NT2/D1 (cell line): ENCODE results near the gene GNAO1.

Experiments
- DNase-seq: peaks from one replicate; pipeline ENCODE4 v3.0.0-alpha.2; 2011; ENCODE audit warnings: low read depth, low spot score
- H3K27me3 ChIP-seq: 2 replicates; pipeline ENCODE4 v1.6.0; 2011; ENCODE audit warnings: mild to moderate bottlenecking; ENCODE audit not compliant: insufficient read length, insufficient read depth
- H3K36me3 ChIP-seq: 2 replicates; pipeline ENCODE4 v1.6.1; 2011; ENCODE audit warnings: mild to moderate bottlenecking, low read length, mixed read lengths; ENCODE audit not compliant: insufficient read depth, insufficient read length
- H3K4me1 ChIP-seq: 2 replicates; pipeline ENCODE4 v1.5.1; 2011; ENCODE audit not compliant: insufficient read depth, insufficient read length
- H3K4me3 ChIP-seq: 2 replicates; pipeline ENCODE4 v1.5.1; 2011; ENCODE audit warnings: low read depth; ENCODE audit not compliant: insufficient read length
- H3K9ac ChIP-seq: 2 replicates; pipeline ENCODE4 v1.6.0; 2011; ENCODE audit warnings: low read depth; ENCODE audit not compliant: insufficient read length
- H3K9me3 ChIP-seq: 2 replicates; pipeline ENCODE4 v1.5.1; 2011; ENCODE audit warnings: mild to moderate bottlenecking, low read length; ENCODE audit not compliant: insufficient read depth
- SUZ12 ChIP-seq: IDR thresholded peaks from 2 replicates; pipeline ENCODE4 v1.6.1; 2011; ENCODE audit not compliant: insufficient read length, insufficient read depth; ENCODE audit errors: extremely low read depth
- YY1 ChIP-seq: IDR thresholded peaks from 2 replicates; pipeline ENCODE4 v1.6.1; 2011; ENCODE audit not compliant: insufficient read length, insufficient read depth
- ZNF274 ChIP-seq: IDR thresholded peaks from 2 replicates; pipeline ENCODE4 v1.6.1; 2011; ENCODE audit warnings: mild to moderate bottlenecking, low read depth, low read length

GNAO1 gene

GRCh38 chr16:56227936-56228335 lies 36.6 kb downstream of the GNAO1 start:
- no peak for DNase-seq
- Histone ChIP-seq H3K9ac (no peak overlapping the region), H3K36me3 (no peaks in the 10 kb centered on the region)

DNA sequence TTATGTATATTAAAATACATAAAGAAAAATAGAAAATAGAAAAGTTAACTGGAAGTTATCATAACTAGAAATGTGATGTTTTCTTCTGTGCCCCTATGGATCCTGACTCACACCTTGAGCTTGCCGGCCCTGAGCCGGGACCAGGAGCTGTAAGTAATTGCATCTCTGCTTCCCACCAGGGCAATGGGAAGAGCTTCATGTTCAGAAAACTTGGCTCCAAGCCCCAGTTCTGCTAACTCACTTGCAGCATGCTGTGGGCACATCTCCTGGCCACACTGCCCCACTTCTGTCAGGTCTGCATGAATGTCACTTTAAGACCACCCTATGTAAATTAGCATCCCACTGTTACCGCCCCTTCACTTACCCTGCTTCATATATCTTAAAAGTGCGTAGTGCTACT lies 37.2 kb downstream of the GNAO1 start:
- Histone ChIP-seq H3K4me3 (no peak overlapping the region), H3K9ac (no peak overlapping the region), H3K27me3 (no peaks in the 10 kb centered on the region), H3K36me3 (no peaks in the 10 kb centered on the region), H3K4me1 (no peaks in the 10 kb centered on the region), H3K9me3 (no peaks in the 10 kb centered on the region)
- no peak for DNase-seq
- no peak for TF ChIP-seq YY1
- no peak for TF ChIP-seq ZNF274
- TF ChIP-seq SUZ12 = no peak

More at GRCh38 chr16:56227936-56228335, 36.6 kb downstream of the GNAO1 start:
- no peaks in the 10 kb centered on the region for H3K4me1 ChIP-seq
- no peak overlapping the region for H3K4me3 ChIP-seq
- TF ChIP-seq SUZ12 (no peak), YY1 (no peak), ZNF274 (no peak)
- no peaks in the 10 kb centered on the region for H3K9me3 ChIP-seq
- H3K27me3 ChIP-seq = no peaks in the 10 kb centered on the region

DNA sequence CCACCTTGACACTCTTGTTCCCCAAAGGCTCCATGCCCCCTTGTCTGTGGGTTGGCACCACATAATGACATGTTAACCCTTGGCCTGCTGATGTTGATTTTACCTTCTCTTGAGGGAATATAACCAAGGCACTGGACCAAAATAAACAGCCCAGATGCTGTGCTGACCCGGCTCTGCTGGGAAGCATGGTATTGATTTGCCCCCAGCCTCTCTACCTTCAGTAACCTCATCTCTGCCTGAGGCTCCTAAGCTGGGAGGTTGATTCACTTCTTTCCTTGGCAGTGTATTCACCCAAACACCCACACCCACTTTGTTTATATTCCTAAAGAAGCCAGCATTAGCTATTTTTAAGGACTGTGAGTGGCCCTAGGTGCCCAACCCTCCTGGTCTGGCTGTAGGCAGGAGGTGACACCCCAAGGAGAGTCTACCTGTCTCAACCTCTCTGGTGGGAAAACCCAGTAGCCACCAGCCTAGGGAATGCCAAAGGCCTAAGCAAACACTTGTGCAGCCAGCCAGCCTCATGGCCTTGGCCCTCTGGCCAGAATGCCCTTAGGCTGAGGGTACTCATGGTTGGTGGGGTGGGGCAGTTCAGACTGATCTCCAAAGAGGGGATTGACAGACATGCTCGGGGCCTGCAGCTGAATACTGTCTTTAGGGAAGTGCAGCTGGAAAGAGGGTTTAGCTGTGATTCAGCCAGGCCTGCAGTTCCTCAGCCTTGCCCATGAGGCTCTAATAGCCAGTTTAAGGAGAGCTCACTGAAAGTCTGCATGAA lies 42.7 kb downstream of the GNAO1 start:
- Histone ChIP-seq H3K36me3 (no peaks in the 10 kb centered on the region), H3K27me3 (no peaks in the 10 kb centered on the region), H3K9me3 (no peaks in the 10 kb centered on the region), H3K9ac (no peak overlapping the region), H3K4me3 (no peak overlapping the region), H3K4me1 (peaks cover 13% of the 10 kb centered on the region)
- no peak for TF ChIP-seq YY1
- no peak for TF ChIP-seq ZNF274
- no peak for TF ChIP-seq SUZ12
- no peak for DNase-seq

- H3K36me3 ChIP-seq = no peaks in the 10 kb centered on the region
- no peak for TF ChIP-seq ZNF274
- H3K9ac ChIP-seq = no peak overlapping the region
- no peaks in the 10 kb centered on the region for H3K9me3 ChIP-seq
- peaks cover 13% of the 10 kb centered on the region for H3K4me1 ChIP-seq
- H3K27me3 ChIP-seq = no peaks in the 10 kb centered on the region
- H3K4me3 ChIP-seq = no peak overlapping the region
- DNase-seq = no peak
Observed at GRCh38 chr16:56234737-56235136, 43.4 kb downstream of the GNAO1 start.

- H3K4me3 ChIP-seq = no peak overlapping the region
- no peak for DNase-seq
- no peak overlapping the region for H3K9ac ChIP-seq
- H3K4me1 ChIP-seq = peaks cover 13% of the 10 kb centered on the region
- no peaks in the 10 kb centered on the region for H3K9me3 ChIP-seq
- TF ChIP-seq ZNF274 (no peak), YY1 (no peak), SUZ12 (no peak)
- no peaks in the 10 kb centered on the region for H3K27me3 ChIP-seq
- H3K36me3 ChIP-seq = no peaks in the 10 kb centered on the region
Observed at GRCh38 chr16:56237451-56237930, 46.2 kb downstream of the GNAO1 start.

DNA sequence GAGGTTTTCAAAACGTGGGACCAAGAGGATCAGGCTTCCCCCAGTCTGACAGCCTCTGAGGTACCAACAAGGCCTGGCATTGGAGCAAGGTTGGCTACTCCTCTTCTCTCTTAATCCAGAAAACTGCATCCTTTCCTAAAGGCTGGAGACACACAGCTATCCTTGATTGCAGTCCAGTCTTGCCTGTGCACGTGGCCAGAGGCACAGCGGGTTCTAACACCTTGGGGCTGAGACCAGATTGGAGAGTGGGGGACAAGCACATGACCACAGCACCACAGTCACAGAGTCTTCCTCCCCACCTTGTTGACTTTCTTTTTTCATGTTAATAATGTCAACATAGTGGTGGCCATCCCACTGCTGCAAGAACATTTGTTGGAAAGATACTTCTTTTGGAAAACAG lies 46.9 kb downstream of the GNAO1 start:
- TF ChIP-seq ZNF274 (no peak), SUZ12 (no peak), YY1 (no peak)
- H3K4me3 ChIP-seq = no peak overlapping the region
- DNase-seq = no peak
- H3K4me1 ChIP-seq = peaks cover 13% of the 10 kb centered on the region
- H3K9ac ChIP-seq = no peak overlapping the region
- no peaks in the 10 kb centered on the region for H3K36me3 ChIP-seq
- no peaks in the 10 kb centered on the region for H3K27me3 ChIP-seq
- H3K9me3 ChIP-seq = no peaks in the 10 kb centered on the region

- no peak overlapping the region for H3K9ac ChIP-seq
- DNase-seq = no peak
- H3K4me1 ChIP-seq = peaks cover 17% of the 10 kb centered on the region
- H3K27me3 ChIP-seq = no peaks in the 10 kb centered on the region
- no peaks in the 10 kb centered on the region for H3K36me3 ChIP-seq
- TF ChIP-seq SUZ12 (no peak), ZNF274 (no peak), YY1 (no peak)
- no peaks in the 10 kb centered on the region for H3K9me3 ChIP-seq
- H3K4me3 ChIP-seq = no peak overlapping the region
Observed at GRCh38 chr16:56241596-56241995, 50.3 kb downstream of the GNAO1 start.

- H3K36me3 ChIP-seq = no peaks in the 10 kb centered on the region
- no peak for DNase-seq
- H3K9me3 ChIP-seq = no peaks in the 10 kb centered on the region
- H3K27me3 ChIP-seq = no peaks in the 10 kb centered on the region
- no peak for TF ChIP-seq SUZ12
- peaks cover 21% of the 10 kb centered on the region for H3K4me1 ChIP-seq
- H3K9ac ChIP-seq = no peak overlapping the region
- H3K4me3 ChIP-seq = no peak overlapping the region
Observed at GRCh38 chr16:56242740-56243139, 51.5 kb downstream of the GNAO1 start.
